Stimulated activated CD4-positive, alpha-beta T cell treated with anti-CD3 and anti-CD28 coated beads, Interleukin-15, amount 100 ng/mL, for 1 hour (primary cell): Measurements from ENCODE around the gene ACTR10.

Experiments used
- DNase-seq, 2 donors: peaks; one replicate each; pipeline ENCODE4 v3.0.0-alpha.2; 2020; ENCODE audit warnings: low read depth in 1 of 2, low spot score in 1 of 2

Gene ACTR10

DNA sequence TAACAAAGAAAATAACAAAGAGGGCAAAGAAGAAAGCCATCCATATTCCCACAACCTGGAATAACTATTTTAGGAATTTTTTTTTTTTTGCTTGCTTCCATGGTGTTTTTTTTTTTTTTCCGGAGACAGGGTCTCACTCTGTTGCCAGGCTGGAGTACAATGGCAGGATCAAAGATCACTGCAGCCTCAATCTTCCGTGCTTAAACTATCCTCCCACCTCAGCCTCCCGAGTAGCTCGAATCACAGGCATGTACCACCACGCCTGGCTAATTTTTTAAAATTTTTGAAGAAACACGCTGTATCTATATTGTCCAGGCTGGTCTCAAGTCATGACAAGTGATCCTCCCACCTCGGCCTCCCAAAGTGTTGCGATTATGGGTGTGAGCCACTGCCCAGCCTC is 78.2 kb downstream of the ACTR10 start:
- DNase-seq: no peak

DNA sequence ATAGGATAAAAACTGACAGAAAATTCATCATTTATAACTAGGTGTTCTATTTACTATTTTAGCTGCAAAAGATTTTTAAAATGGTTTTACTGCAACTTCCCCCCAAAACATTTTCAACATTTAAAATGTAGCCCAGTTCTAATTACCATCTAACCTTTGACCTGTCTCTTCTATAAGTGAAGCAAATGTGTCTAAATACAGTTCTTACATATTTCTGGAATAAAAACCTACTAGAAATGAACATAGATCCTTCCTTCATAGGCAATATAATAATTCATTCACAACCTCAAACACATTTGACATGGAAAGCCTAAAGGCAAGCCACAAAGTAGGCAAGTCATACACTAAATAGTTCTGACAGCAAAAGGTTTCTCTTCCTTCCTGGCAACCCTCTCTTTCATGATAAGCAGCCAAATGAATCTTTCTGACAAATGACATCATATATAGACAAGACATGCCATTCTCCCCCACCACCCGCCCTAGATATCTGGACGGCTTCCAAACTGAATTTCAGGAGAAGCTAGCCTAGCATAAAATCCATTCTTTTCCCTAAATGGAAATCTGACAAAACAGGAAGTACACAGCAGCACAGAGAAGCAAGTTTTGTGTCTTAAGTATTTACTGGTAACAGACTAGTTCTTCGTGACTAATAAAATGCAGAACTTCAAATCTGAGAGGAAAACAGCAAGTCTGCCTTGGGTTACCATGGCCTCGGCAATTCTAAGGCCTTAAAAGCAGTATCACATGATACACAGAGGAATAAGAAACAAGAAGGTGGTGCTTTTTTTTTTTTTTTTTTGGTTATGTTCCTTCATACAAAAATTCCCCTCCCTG is 81.2 kb downstream of the ACTR10 start:
- no peak for DNase-seq

- DNase-seq: no peak
Observed at GRCh38 chr14:58281969-58282368, 82.0 kb downstream of the ACTR10 start.

DNA sequence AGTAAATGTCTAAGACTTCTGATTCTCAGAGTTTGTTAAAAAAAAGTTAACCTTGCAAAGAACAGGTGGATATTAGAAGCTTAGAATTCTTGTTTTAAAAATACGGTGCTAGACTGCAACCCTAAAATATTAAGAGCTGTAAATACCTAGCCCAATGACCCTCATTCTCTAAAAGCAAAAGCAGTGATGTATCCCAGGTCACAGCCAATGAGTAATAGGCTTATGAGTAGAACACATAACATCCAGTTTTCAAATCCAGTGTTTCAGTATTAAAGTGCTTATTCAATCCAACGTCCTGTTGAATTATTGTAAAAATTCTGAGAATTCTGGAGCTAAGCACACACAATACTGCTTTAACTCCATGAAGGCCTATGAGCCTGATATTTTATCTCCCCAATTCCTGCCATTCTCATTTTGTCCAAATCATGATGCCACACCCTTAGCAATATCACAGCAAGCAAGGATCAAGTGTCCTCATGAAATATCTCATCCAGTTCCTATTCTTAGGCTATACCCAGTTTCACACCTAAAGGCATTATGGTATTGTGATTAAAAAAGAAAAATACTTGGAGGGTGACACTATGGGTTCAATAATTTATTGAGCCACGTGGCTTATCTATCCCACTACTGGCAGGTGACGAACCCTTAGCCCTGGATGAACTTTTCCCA is 83.1 kb downstream of the ACTR10 start:
- DNase-seq: no peak

DNA sequence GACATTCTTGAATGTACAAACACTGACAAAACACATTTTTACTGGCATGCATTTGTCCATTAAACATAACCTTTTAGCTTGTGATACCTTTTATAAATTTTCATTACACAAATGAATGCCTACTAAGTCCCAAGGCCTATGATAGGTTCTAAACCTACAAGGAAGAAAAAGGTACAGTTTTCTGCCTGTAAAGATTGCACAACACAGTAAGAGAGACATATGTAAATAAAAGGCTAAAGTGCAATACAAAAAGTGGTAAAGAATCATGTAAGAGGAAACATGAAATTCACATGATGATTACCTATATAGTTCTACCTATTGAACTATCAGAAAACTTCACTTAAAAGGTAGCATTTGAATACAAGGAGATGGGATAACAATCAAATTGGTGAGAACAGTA is 83.8 kb downstream of the ACTR10 start:
- no peak for DNase-seq

DNA sequence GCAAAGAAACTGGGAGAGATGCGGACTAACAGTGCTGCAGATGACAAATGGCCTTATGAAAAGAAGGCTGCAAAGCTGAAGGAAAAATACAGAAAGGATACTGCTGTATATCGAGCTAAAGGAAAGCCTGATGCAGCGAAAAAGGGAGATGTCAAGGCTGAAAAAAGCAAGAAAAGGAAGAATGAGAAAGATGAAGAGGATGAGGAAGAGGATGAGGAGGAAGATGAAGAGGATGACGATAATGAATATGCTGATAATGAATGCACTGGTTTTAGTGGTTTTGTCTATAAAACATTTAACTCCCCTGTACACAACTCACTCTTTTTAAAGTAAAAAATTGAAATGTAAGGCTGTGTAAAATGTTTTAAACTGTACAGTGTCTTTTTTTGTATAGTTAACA is 85.2 kb downstream of the ACTR10 start:
- DNase-seq: no peak
